Activated CD4-positive, alpha-beta T cell treated with anti-CD3 and anti-CD28 coated beads, Interleukin-10, Interleukin-2, amounts not matched to agents 100 ng/mL and 50 ng/mL, durations not matched to agents 16 hours and 8 hours (primary cell): Measurements from ENCODE around the gene MAU2.
"Not testable (repeated sequence)": the region's sequence is repeated elsewhere in the genome, so short reads cannot be mapped to it uniquely, and the experiment has no call there.

Source experiments
- DNase-seq: peaks from one replicate; pipeline ENCODE4 v3.0.0-alpha.2; 2020

The MAU2 gene

DNA sequence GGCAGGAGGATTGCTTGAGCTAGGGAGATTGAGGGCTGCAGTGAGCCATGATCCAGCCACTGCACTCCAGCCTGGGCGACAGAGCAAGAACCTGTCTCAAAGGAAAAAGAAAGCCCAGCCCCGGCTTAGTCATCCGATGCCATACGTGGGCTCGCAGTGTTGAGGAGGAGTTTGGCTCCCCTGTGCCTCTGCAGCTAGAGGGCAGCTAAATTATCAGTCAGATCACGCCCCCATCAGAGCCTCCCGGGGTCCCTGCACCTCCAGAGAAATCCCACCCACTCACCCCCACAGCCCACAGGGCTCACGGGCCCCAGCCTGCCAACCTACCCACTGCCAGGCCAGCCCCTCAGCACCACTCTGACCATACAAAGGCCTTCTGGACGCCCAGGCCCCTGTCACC lies 27.6 kb downstream of the MAU2 start:
- no peak for DNase-seq

- DNase-seq: no peak
Observed at GRCh38 chr19:19349365-19349764, 28.7 kb downstream of the MAU2 start.

GRCh38 chr19:19350756-19351155 lies 30.1 kb downstream of the MAU2 start:
- not testable (repeated sequence) for DNase-seq

GRCh38 chr19:19352823-19353222 lies 32.2 kb downstream of the MAU2 start:
- DNase-seq: no peak

GRCh38 chr19:19354007-19354406 lies 33.4 kb downstream of the MAU2 start:
- DNase-seq: no peak

- no peak for DNase-seq
Observed at GRCh38 chr19:19354932-19355331, 34.3 kb downstream of the MAU2 start.

- no peak for DNase-seq
Observed at GRCh38 chr19:19355606-19356139, 35.0 kb downstream of the MAU2 start.

- no peak for DNase-seq
Observed at GRCh38 chr19:19356500-19356899, 35.9 kb downstream of the MAU2 start.

- no peak for DNase-seq
Observed at GRCh38 chr19:19356901-19357566, 36.4 kb downstream of the MAU2 start.

GRCh38 chr19:19361075-19361594 lies 40.5 kb downstream of the MAU2 start:
- DNase-seq: peak; percentile 83

DNA sequence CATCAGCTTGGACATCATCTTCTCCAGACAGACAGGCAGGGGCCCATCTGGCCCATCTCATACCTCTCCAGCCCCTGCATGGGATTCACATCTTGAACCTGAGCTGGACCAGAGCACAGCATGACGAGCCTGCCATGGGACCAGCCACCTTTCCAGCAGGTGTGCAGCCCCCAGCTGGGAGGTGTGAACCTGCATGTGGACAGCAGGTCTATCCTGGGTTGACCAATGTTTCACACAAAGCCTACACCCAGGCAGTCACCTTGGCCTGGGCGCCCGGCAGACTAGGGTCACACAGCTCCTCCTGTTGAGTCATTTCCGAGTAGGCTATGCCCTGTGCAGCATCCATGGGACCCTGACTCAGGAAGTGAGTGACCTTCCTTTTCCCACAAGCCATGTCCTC lies 41.4 kb downstream of the MAU2 start:
- no peak for DNase-seq

GRCh38 chr19:19366434-19367396 lies 46.1 kb downstream of the MAU2 start:
- peak; percentile 83 for DNase-seq

DNA sequence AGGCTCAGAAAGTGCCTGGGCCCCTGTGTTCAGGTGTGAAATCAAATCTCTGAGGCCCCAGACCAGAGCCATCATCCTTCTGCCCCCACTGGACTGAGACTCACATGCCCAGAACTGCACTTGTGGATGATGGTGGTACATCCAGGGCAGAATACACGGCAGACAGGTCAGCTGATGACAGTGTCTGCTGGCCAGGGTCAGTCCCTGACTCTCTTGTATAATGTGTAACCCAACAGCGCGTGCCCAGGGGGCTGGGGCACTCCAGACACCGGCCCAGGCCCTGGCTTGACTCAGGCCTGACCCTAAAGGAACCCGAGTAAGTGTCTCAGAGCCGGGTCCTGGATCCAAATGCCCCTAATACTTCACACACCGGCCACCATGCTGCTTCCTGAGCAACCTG lies 47.5 kb downstream of the MAU2 start:
- no peak for DNase-seq

DNA sequence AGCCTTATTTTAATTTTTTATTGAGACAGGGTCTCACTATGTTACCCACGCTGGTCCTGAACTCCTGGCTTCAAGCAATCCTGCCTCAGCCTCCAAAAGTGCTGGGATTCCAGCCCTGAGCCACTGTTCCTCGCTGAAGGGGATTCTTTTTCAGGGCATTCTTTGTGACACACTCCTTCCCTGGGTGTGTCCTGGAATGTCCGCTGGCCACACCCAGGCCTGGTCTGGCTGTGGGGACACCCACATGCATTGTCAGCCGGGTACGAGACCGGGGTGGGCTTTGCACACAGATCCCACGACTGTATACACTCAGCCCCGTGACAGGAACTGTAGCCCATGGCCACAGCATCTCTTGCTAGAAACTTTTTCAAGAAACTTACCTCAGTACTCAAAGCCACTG lies 50.4 kb downstream of the MAU2 start:
- no peak for DNase-seq

DNA sequence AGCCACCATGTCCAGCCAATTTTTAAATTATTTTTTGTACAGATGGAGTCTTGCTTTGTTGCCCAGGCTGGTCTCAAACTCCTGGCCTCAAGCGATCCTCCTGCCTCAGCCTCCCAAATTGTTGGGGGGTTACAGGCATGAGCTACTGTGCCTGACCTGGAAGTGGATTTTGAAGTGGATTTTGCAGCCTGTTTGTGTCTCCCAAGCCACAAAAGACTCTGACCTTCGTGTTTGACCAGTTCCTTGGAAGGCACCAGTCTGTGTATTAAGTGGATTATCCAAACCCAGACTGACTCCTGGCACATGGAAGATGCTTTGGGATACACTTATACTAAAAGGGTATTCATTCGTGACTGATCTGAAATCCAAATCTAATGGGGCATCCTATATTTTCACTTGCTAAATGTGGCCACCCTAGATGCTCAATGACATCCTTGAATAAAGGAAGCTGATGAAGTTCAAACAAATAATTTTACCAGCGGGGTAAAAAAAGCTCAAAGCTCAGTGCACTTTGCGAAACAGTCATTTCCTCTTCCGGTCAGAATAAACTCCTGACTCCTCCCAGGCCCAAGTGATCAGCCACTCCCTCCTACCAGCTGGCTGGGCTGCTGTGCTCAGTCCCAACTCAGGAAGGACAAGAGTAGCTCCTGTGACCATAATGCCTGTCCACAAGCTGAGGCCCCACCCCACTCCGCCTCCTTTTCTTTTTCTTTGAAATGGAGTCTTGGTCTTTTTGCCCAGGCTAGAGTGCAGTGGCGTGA lies 52.2 kb downstream of the MAU2 start:
- peak; percentile 71 for DNase-seq

GRCh38 chr19:19379527-19379926 lies 58.9 kb downstream of the MAU2 start:
- DNase-seq: no peak

GRCh38 chr19:19380316-19380715 lies 59.7 kb downstream of the MAU2 start:
- DNase-seq: not testable (repeated sequence)

DNA sequence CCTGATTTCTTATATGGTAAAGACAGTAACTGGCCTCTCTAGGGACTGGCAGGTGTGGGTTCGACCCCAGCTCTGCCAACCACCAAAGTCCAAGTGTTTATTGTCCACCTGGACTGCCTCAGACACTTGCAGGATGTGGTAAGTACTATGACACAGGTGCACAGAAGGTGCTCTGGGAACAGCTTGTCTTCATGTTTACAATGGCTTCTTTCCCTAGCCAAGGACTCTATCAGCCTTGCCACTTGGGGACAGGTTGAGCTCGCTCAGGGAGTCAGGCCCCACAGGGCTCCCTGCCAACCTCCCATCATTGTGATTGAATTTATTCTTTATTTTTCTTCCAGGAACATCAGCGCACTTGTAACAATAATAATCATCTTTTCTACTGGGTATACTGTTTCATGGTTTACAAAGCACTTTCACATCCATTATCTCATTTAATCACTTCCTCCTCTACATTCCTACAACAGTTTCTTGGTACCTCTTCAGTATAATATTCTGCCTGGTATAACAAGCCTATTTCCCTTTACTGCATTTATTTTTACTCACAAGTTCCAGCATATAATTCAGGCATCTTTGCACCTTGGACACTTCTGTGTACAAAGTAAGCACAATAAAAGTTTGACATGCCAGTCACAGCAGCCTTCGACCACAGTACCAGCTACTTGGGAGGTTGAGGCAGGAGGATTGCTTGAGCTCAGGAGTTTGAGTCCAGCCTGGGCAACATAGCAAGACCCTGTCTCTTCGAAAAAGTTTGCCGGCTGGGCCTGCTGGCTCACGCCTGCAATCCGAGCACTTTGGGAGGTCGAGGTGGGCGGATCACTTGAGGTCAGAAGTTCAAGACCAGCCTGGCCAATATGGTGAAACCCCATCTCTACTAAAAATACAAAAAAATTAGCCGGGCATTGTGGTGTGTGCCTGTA lies 60.6 kb downstream of the MAU2 start:
- no peak for DNase-seq

DNA sequence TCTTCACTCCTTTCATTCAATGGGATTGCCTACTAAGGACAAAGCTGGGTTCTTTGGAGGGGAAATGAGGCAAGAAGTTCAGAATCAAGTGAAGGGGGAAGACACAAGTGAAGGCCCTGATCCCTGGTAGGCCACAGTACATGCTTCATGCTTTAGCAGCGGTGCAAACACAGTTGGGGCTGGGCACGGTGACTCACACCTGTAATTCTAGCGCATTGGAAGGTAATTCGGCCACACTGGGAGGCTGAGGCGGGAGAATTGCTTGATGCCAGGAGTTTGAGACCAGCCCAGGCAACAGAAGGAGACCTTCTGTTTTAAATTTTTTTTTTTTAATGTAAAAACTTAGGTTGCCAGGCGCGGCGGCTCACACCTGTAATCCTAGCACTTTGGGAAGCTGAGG lies 61.5 kb downstream of the MAU2 start:
- no peak for DNase-seq

GRCh38 chr19:19384486-19384885 lies 63.9 kb downstream of the MAU2 start:
- no peak for DNase-seq

- DNase-seq: peak; percentile 100
Observed at GRCh38 chr19:19385131-19385895, 64.7 kb downstream of the MAU2 start.
